ENCODE data around the gene SASH1. TPM values are rescaled to one million over a fixed set of nuclear protein-coding genes. Genes with fewer than 3 reads are reported as not detected.

The SASH1 gene
- polyA plus RNA-seq, 1 donor from 2014 or later = 7.0 TPM

DNA sequence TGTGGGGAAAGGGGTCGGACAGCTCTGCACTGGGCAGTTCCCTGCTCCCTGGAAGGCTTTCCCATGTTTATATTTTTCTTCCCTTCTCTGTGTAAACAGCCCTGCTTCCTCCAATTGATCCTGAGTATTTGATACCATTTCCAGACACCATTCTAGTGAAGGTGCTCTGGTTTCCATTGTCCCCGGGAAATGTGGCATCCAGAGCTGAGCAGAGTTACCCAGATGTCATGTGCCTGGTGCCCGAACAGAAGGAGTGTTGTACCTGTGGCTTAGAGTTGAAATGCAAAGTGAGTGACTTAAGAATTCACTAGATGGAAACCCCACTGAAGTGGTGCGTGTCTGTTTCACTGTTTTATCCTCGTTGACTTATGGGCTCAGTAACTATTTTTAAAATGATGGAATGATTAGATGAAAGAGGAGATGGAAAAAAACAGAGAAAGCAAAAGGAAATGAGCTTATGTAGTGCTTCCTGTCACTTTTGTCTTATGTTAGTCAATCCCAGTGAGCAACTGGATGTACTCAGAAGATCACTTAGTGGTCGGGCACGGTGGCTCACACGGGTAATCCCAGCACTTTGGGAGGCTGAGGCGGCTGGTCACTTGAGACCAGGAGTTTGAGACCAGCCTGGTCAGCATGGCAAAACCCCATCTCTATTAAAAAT lies 83.8 kb downstream of the SASH1 start:
- no peak overlapping the region for H3K9ac ChIP-seq (ENCODE audit: low read length)
- H3K79me2 ChIP-seq (replicated peaks; ENCODE audit: insufficient read depth, low read length) = no peaks in the 10 kb centered on the region
- no peak overlapping the region for H3K27ac ChIP-seq (ENCODE audit: low read length)
- H3K36me3 ChIP-seq (ENCODE audit: insufficient read depth, low read length) = no peaks in the 10 kb centered on the region
- no peaks in the 10 kb centered on the region for H3F3A ChIP-seq (ENCODE audit: insufficient read depth, low read length, poor library complexity, severe bottlenecking)
- H3K27me3 ChIP-seq (ENCODE audit: insufficient read depth, low read depth, low read length) = no peaks in the 10 kb centered on the region
- TF ChIP-seq RAD21 (conservative IDR thresholded peaks at IDR 0.05) = no peak
- no peaks in the 10 kb centered on the region for H3K9me3 ChIP-seq (ENCODE audit: low read length)
- H4K20me1 ChIP-seq (ENCODE audit: insufficient read depth) = no peaks in the 10 kb centered on the region
- H2AFZ ChIP-seq (ENCODE audit: low read depth, low read length) = no peak overlapping the region
- H3K9me2 ChIP-seq (ENCODE audit: insufficient read depth, low read length) = no peaks in the 10 kb centered on the region
- no peak overlapping the region for H3K4me2 ChIP-seq (ENCODE audit: low read length)
- no peak overlapping the region for H3K4me3 ChIP-seq (ENCODE audit: low read length)

DNA sequence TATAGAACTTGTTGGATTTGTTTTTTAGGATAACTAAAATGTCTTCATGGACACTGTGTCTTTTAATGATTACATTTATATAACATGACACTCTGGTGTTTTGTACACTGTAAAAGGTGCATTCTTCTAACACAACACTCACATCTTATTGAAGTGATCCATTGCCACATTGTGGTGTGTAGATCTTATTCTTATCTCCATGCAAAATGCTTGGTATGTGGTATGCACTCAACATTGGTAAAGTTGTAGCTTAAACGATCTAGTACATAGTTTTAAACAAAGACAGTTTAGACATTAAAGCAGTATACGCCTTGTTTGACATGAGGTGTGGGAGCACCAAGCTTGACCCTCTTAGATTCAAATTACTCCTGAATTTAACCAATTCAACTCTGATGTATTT lies 84.7 kb downstream of the SASH1 start:
- H2AFZ ChIP-seq (ENCODE audit: low read depth, low read length) = no peak overlapping the region
- no peak overlapping the region for H3K4me2 ChIP-seq (ENCODE audit: low read length)
- no peaks in the 10 kb centered on the region for H4K20me1 ChIP-seq (ENCODE audit: insufficient read depth)
- no peak overlapping the region for H3K9ac ChIP-seq (ENCODE audit: low read length)
- H3K79me2 ChIP-seq (replicated peaks; ENCODE audit: insufficient read depth, low read length) = no peaks in the 10 kb centered on the region
- no peaks in the 10 kb centered on the region for H3K27me3 ChIP-seq (ENCODE audit: insufficient read depth, low read depth, low read length)
- H3F3A ChIP-seq (ENCODE audit: insufficient read depth, low read length, poor library complexity, severe bottlenecking) = no peaks in the 10 kb centered on the region
- H3K4me3 ChIP-seq (ENCODE audit: low read length) = no peak overlapping the region
- H3K27ac ChIP-seq (ENCODE audit: low read length) = no peak overlapping the region
- H3K9me3 ChIP-seq (ENCODE audit: low read length) = no peaks in the 10 kb centered on the region
- no peak for TF ChIP-seq MXI1 (conservative IDR thresholded peaks at IDR 0.05; ENCODE audit: poor library complexity, severe bottlenecking)
- no peak for TF ChIP-seq SMC3 (conservative IDR thresholded peaks at IDR 0.05; ENCODE audit: poor library complexity)
- TF ChIP-seq POLR2AphosphoS5 (IDR thresholded peaks at IDR 0.05) = no peak
- no peak for TF ChIP-seq EP300 (conservative IDR thresholded peaks at IDR 0.05; ENCODE audit: poor library complexity, severe bottlenecking)
- H3K36me3 ChIP-seq (ENCODE audit: insufficient read depth, low read length) = no peaks in the 10 kb centered on the region
- H3K9me2 ChIP-seq (ENCODE audit: insufficient read depth, low read length) = no peaks in the 10 kb centered on the region

DNA sequence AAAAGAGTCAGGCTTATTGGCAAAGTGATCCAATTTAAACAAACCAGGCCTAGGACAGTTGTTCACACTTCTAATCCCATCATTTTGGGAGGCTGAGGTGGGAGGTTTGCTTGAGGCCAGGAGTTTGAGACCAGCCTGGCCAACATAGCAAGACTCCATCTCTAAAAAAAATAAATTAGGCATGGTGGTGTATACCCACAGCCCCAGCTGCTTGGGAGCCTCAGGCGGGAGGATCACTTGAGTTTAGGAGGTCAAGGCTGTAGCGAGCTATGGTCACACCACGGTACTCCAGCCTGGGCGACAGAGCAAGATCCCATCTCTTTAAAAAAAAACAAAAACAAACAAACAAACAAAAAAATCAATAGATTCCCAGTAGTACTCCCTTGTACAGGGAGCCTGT lies 86.8 kb downstream of the SASH1 start:
- TF ChIP-seq EZH2 (IDR thresholded peaks at IDR 0.05; ENCODE audit: borderline replicate concordance, insufficient read depth, low read length, poor library complexity, severe bottlenecking) = no peak
- no peak for TF ChIP-seq TAF1 (IDR thresholded peaks at IDR 0.05; ENCODE audit: low read depth)
- no peak for TF ChIP-seq EP300 (conservative IDR thresholded peaks at IDR 0.05; ENCODE audit: poor library complexity, severe bottlenecking)
- Histone ChIP-seq H4K20me1 (ENCODE audit: insufficient read depth) (no peaks in the 10 kb centered on the region), H3K36me3 (ENCODE audit: insufficient read depth, low read length) (no peaks in the 10 kb centered on the region), H3K27me3 (ENCODE audit: insufficient read depth, low read depth, low read length) (no peaks in the 10 kb centered on the region), H2AFZ (ENCODE audit: low read depth, low read length) (no peak overlapping the region), H3K79me2 (replicated peaks; ENCODE audit: insufficient read depth, low read length) (no peaks in the 10 kb centered on the region), H3K9ac (ENCODE audit: low read length) (no peak overlapping the region), H3K4me2 (ENCODE audit: low read length) (no peak overlapping the region), H3K4me3 (ENCODE audit: low read length) (no peak overlapping the region), H3K9me3 (ENCODE audit: low read length) (no peaks in the 10 kb centered on the region), H3K27ac (ENCODE audit: low read length) (no peak overlapping the region), H3F3A (ENCODE audit: insufficient read depth, low read length, poor library complexity, severe bottlenecking) (no peaks in the 10 kb centered on the region), H3K9me2 (ENCODE audit: insufficient read depth, low read length) (no peaks in the 10 kb centered on the region)

DNA sequence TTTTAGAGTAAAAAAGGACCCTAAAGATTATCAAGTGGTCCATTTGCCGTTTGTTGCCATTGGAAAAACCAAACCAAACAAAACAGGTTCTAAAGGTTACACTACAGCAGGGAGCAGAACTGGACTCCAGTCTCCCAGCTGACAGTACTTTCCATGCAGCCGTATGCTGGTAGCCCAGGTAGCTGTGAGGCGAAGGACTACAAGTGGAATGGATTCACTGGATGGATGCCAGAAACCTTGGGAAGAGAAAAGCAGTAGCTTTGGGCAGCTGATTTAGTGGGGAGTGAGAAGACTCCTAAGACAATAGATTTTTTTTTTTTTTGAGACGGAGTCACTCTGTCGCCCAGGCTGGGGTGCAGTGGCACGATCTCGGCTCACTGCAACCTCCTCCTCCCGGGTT lies 88.3 kb downstream of the SASH1 start:
- H3K9me2 ChIP-seq (ENCODE audit: insufficient read depth, low read length) = no peaks in the 10 kb centered on the region
- TF ChIP-seq SMC3 (conservative IDR thresholded peaks at IDR 0.05; ENCODE audit: poor library complexity) = no peak
- no peak for TF ChIP-seq POLR2AphosphoS5 (IDR thresholded peaks at IDR 0.05)
- no peak for TF ChIP-seq MXI1 (conservative IDR thresholded peaks at IDR 0.05; ENCODE audit: poor library complexity, severe bottlenecking)
- no peak for TF ChIP-seq EP300 (conservative IDR thresholded peaks at IDR 0.05; ENCODE audit: poor library complexity, severe bottlenecking)
- TF ChIP-seq, protein P1, sequence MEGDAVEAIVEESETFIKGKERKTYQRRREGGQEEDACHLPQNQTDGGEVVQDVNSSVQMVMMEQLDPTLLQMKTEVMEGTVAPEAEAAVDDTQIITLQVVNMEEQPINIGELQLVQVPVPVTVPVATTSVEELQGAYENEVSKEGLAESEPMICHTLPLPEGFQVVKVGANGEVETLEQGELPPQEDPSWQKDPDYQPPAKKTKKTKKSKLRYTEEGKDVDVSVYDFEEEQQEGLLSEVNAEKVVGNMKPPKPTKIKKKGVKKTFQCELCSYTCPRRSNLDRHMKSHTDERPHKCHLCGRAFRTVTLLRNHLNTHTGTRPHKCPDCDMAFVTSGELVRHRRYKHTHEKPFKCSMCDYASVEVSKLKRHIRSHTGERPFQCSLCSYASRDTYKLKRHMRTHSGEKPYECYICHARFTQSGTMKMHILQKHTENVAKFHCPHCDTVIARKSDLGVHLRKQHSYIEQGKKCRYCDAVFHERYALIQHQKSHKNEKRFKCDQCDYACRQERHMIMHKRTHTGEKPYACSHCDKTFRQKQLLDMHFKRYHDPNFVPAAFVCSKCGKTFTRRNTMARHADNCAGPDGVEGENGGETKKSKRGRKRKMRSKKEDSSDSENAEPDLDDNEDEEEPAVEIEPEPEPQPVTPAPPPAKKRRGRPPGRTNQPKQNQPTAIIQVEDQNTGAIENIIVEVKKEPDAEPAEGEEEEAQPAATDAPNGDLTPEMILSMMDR (IDR thresholded peaks at IDR 0.05; ENCODE audit: poor library complexity, severe bottlenecking) = no peak
- no peak for TF ChIP-seq TAF1 (IDR thresholded peaks at IDR 0.05; ENCODE audit: low read depth)
- TF ChIP-seq EZH2 (IDR thresholded peaks at IDR 0.05; ENCODE audit: borderline replicate concordance, insufficient read depth, low read length, poor library complexity, severe bottlenecking) = no peak
- TF ChIP-seq RAD21 (conservative IDR thresholded peaks at IDR 0.05) = no peak
- TF ChIP-seq, protein P2, sequence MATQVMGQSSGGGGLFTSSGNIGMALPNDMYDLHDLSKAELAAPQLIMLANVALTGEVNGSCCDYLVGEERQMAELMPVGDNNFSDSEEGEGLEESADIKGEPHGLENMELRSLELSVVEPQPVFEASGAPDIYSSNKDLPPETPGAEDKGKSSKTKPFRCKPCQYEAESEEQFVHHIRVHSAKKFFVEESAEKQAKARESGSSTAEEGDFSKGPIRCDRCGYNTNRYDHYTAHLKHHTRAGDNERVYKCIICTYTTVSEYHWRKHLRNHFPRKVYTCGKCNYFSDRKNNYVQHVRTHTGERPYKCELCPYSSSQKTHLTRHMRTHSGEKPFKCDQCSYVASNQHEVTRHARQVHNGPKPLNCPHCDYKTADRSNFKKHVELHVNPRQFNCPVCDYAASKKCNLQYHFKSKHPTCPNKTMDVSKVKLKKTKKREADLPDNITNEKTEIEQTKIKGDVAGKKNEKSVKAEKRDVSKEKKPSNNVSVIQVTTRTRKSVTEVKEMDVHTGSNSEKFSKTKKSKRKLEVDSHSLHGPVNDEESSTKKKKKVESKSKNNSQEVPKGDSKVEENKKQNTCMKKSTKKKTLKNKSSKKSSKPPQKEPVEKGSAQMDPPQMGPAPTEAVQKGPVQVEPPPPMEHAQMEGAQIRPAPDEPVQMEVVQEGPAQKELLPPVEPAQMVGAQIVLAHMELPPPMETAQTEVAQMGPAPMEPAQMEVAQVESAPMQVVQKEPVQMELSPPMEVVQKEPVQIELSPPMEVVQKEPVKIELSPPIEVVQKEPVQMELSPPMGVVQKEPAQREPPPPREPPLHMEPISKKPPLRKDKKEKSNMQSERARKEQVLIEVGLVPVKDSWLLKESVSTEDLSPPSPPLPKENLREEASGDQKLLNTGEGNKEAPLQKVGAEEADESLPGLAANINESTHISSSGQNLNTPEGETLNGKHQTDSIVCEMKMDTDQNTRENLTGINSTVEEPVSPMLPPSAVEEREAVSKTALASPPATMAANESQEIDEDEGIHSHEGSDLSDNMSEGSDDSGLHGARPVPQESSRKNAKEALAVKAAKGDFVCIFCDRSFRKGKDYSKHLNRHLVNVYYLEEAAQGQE (IDR thresholded peaks at IDR 0.05; ENCODE audit: borderline replicate concordance) = no peak
- no peaks in the 10 kb centered on the region for H4K20me1 ChIP-seq (ENCODE audit: insufficient read depth)
- no peaks in the 10 kb centered on the region for H3F3A ChIP-seq (ENCODE audit: insufficient read depth, low read length, poor library complexity, severe bottlenecking)
- H3K4me3 ChIP-seq (ENCODE audit: low read length) = no peak overlapping the region
- no peaks in the 10 kb centered on the region for H3K27me3 ChIP-seq (ENCODE audit: insufficient read depth, low read depth, low read length)
- H3K27ac ChIP-seq (ENCODE audit: low read length) = no peak overlapping the region
- no peak overlapping the region for H3K9ac ChIP-seq (ENCODE audit: low read length)
- no peaks in the 10 kb centered on the region for H3K9me3 ChIP-seq (ENCODE audit: low read length)
- H2AFZ ChIP-seq (ENCODE audit: low read depth, low read length) = no peak overlapping the region
- H3K79me2 ChIP-seq (replicated peaks; ENCODE audit: insufficient read depth, low read length) = no peaks in the 10 kb centered on the region
- no peak overlapping the region for H3K4me2 ChIP-seq (ENCODE audit: low read length)
- H3K36me3 ChIP-seq (ENCODE audit: insufficient read depth, low read length) = no peaks in the 10 kb centered on the region

Measured in neural cell (in vitro differentiated cells).